ENCODE data around the gene SLC6A6.
"Not testable (repeated sequence)": the region's sequence is repeated elsewhere in the genome, so short reads cannot be mapped to it uniquely, and the experiment has no call there.

SLC6A6 gene

GRCh38 chr3:14437705-14438104 lies 35.3 kb downstream of the SLC6A6 start:
- DNase-seq = not testable (repeated sequence)

GRCh38 chr3:14438262-14438661 lies 35.9 kb downstream of the SLC6A6 start:
- DNase-seq = no peak

GRCh38 chr3:14438929-14439328 lies 36.5 kb downstream of the SLC6A6 start:
- DNase-seq = no peak

- DNase-seq = no peak
Measured at GRCh38 chr3:14439501-14440167, 37.2 kb downstream of the SLC6A6 start.

GRCh38 chr3:14440168-14440518 lies 37.7 kb downstream of the SLC6A6 start:
- no peak for DNase-seq

- no peak for DNase-seq
Measured at GRCh38 chr3:14440531-14441239, 38.3 kb downstream of the SLC6A6 start.

- no peak for DNase-seq
Measured at GRCh38 chr3:14441240-14441919, 39.0 kb downstream of the SLC6A6 start.

GRCh38 chr3:14441920-14442300 lies 39.5 kb downstream of the SLC6A6 start:
- no peak for DNase-seq

GRCh38 chr3:14444380-14444779 lies 42.0 kb downstream of the SLC6A6 start:
- no peak for DNase-seq

GRCh38 chr3:14445773-14446172 lies 43.4 kb downstream of the SLC6A6 start:
- DNase-seq = no peak

- DNase-seq = no peak
Measured at GRCh38 chr3:14446988-14447570, 44.7 kb downstream of the SLC6A6 start.

- no peak for DNase-seq
Measured at GRCh38 chr3:14448063-14448462, 45.7 kb downstream of the SLC6A6 start.

- DNase-seq = no peak
Measured at GRCh38 chr3:14448756-14449727, 46.6 kb downstream of the SLC6A6 start.

GRCh38 chr3:14450506-14450905 lies 48.1 kb downstream of the SLC6A6 start:
- DNase-seq = no peak

- DNase-seq = no peak
Measured at GRCh38 chr3:14450922-14451606, 48.7 kb downstream of the SLC6A6 start.

GRCh38 chr3:14451844-14452739 lies 49.7 kb downstream of the SLC6A6 start:
- DNase-seq = no peak

- peak; percentile 80 for DNase-seq
Measured at GRCh38 chr3:14452740-14453710, 50.6 kb downstream of the SLC6A6 start.

- DNase-seq = no peak
Measured at GRCh38 chr3:14453876-14454638, 51.7 kb downstream of the SLC6A6 start.
